Prostate gland (tissue), 2 donors: Measurements from ENCODE around the gene TAS2R1. TPM values are rescaled to one million over a fixed set of nuclear protein-coding genes. Genes with fewer than 3 reads are reported as not detected.

Experiments used
- DNase-seq: peaks from one replicate; pipeline ENCODE4 v3.0.0-alpha.2; 2019; ENCODE audit warnings: low spot score
- H3K27ac ChIP-seq, 2 donors: fragments of 200-600 bp; sonication (generic); 2 replicates each; pipeline ENCODE4 v1.5.1; 2017 to 2019
- H3K27me3 ChIP-seq: fragments of 200-600 bp; sonication (generic); replicated peaks from 2 replicates; pipeline ENCODE4 v1.5.1; 2019; ENCODE audit not compliant: insufficient read depth
- H3K36me3 ChIP-seq, 2 donors: fragments of 200-600 bp; sonication (generic); 1 replicate in 1 of 2; 2 replicates in 1 of 2; pipeline versions ENCODE4 v1.5.1 to v1.8.1; 2017 to 2019
- H3K4me1 ChIP-seq: fragments of 200-600 bp; sonication (generic); replicated peaks from 2 replicates; pipeline ENCODE4 v1.5.1; 2019
- H3K4me3 ChIP-seq, 2 donors: fragments of 200-600 bp; sonication (generic); 2 replicates each; pipeline ENCODE4 v1.5.1; 2017 to 2019
- H3K9me3 ChIP-seq: fragments of 200-600 bp; sonication (generic); 2 replicates; pipeline ENCODE4 v1.5.1; 2017
- CTCF ChIP-seq, 4 experiments: fragments of 200-600 bp in 2 of 4; fragments of 450-650 bp in 2 of 4; sonication (generic) in 2 of 4; IDR thresholded peaks; 1 replicate in 3 of 4; 2 replicates in 1 of 4; pipeline ENCODE4 v1.5.1; 2016 to 2019; ENCODE audit warnings: antibody characterized with exemption in 4 of 4, mild to moderate bottlenecking in 2 of 4, moderate library complexity in 2 of 4
- POLR2A ChIP-seq: fragments of 450-650 bp; IDR thresholded peaks from one replicate; pipeline ENCODE4 v1.6.1; 2016; ENCODE audit warnings: antibody characterized with exemption, mild to moderate bottlenecking
- POLR2AphosphoS5 ChIP-seq: sonication (generic); formaldehyde crosslinking; IDR thresholded peaks from one replicate; pipeline ENCODE4 v1.6.1; 2017; ENCODE audit warnings: antibody characterized with exemption
- WGBS: methylation state at CpG from one replicate; pipeline ENCODE4 v1.1.5; 2018; 5-methylcytosine and 5-hydroxymethylcytosine counted together
- intact Hi-C: fragments of 100-400 bp; cut with DNase I; formaldehyde crosslinking; loops from one replicate; pipeline ENCODE4 v1.14.2; 2022
- total RNA-seq, 2 donors: library from RNA; depleted of rRNA; stranded (reverse); fragments of >200 nt; gene quantifications; one replicate each; pipeline ENCODE4 v1.1.0, GENCODE V29; 2016

Gene TAS2R1
- total RNA-seq: not detected

- DNase-seq: no peak
- Histone ChIP-seq H3K27me3 (no peaks in the 10 kb centered on the region), H3K27ac (no peak within 1 kb of the TSS), H3K4me3 (no peak within 1 kb of the TSS), H3K9me3 (no peaks in the 10 kb centered on the region), H3K4me1 (no peaks in the 10 kb centered on the region), H3K36me3 (no peaks in the 10 kb centered on the region)
- WGBS: 98% methylated on average over 1 of the region's 1 CpG
- intact Hi-C loops: no loop called here
- TF ChIP-seq CTCF (IDR thresholded peaks at IDR 0.05) (no peak), POLR2AphosphoS5 (no peak), POLR2A (no peak)
Observed at GRCh38 chr5:9630251-9630650, at the start of gene TAS2R1. Gene TAS2R1, minus strand, starts transcription at chr5:9630351. Its CDS starts 319 bp downstream, at chr5:9630032.

- Histone ChIP-seq H3K36me3 (no peaks in the 10 kb centered on the region), H3K9me3 (no peaks in the 10 kb centered on the region), H3K27me3 (no peaks in the 10 kb centered on the region), H3K4me1 (no peaks in the 10 kb centered on the region), H3K4me3 (no peak overlapping the region), H3K27ac (no peak overlapping the region)
- 0% methylated on average over 1 of the region's 1 CpG for WGBS
- TF ChIP-seq CTCF (IDR thresholded peaks at IDR 0.05): no peak
- no peak for TF ChIP-seq POLR2A
- no peak for TF ChIP-seq POLR2AphosphoS5
- no peak for DNase-seq
- intact Hi-C loops: no loop called here
Observed at GRCh38 chr5:9670371-9670770, 40.2 kb upstream of the TAS2R1 start.

- no peaks in the 10 kb centered on the region for H3K36me3 ChIP-seq
- H3K9me3 ChIP-seq: no peaks in the 10 kb centered on the region
- intact Hi-C loops: no loop called here
- TF ChIP-seq POLR2A (no peak), CTCF (IDR thresholded peaks at IDR 0.05) (no peak), POLR2AphosphoS5 (no peak)
- DNase-seq: no peak
- H3K4me3 ChIP-seq: no peak overlapping the region
- no peaks in the 10 kb centered on the region for H3K27me3 ChIP-seq
- H3K4me1 ChIP-seq: no peaks in the 10 kb centered on the region
- WGBS: 82% methylated on average over 2 of the region's 2 CpGs
- H3K27ac ChIP-seq: no peak overlapping the region
Observed at GRCh38 chr5:9667906-9668305, 37.8 kb upstream of the TAS2R1 start.

GRCh38 chr5:9663891-9664290 lies 33.7 kb upstream of the TAS2R1 start:
- WGBS: 92% methylated on average over 6 of the region's 6 CpGs
- no peak for DNase-seq

GRCh38 chr5:9661316-9662015 lies 31.3 kb upstream of the TAS2R1 start:
- TF ChIP-seq POLR2AphosphoS5 (no peak), POLR2A (no peak), CTCF (IDR thresholded peaks at IDR 0.05) (no peak)
- no peaks in the 10 kb centered on the region for H3K36me3 ChIP-seq
- intact Hi-C loops: no loop called here
- WGBS: 40% methylated on average over 6 of the region's 6 CpGs
- DNase-seq: no peak
- H3K27ac ChIP-seq: no peak overlapping the region
- H3K4me3 ChIP-seq: no peak overlapping the region
- no peaks in the 10 kb centered on the region for H3K4me1 ChIP-seq
- H3K9me3 ChIP-seq: no peaks in the 10 kb centered on the region
- no peaks in the 10 kb centered on the region for H3K27me3 ChIP-seq

More at GRCh38 chr5:9663891-9664290, 33.7 kb upstream of the TAS2R1 start:
- H3K36me3 ChIP-seq: no peaks in the 10 kb centered on the region
- intact Hi-C loops: no loop called here
- H3K4me3 ChIP-seq: no peak overlapping the region
- no peaks in the 10 kb centered on the region for H3K4me1 ChIP-seq
- no peaks in the 10 kb centered on the region for H3K27me3 ChIP-seq
- H3K9me3 ChIP-seq: no peaks in the 10 kb centered on the region
- H3K27ac ChIP-seq: no peak overlapping the region
- TF ChIP-seq POLR2AphosphoS5: no peak
